SK-N-SH treated with all-trans-retinoic acid at 6 μM for 48 hours (cell line): Measurements from ENCODE around the gene TMEM229B.

Experiments used
- BACH2 ChIP-seq: fragments of 250-450 bp; sonication (Bioruptor Pico); IDR thresholded peaks from 2 replicates; pipeline ENCODE4 v1.9.0; 2021; ENCODE audit warnings: mild to moderate bottlenecking, borderline replicate concordance
- ISL1 ChIP-seq: fragments of 250-450 bp; sonication (Bioruptor Pico); IDR thresholded peaks from 2 replicates; pipeline ENCODE4 v2.1.2; 2022; ENCODE audit warnings: mild to moderate bottlenecking, moderate library complexity
- OSR1 ChIP-seq: fragments of 250-450 bp; sonication (Bioruptor Pico); IDR thresholded peaks from 2 replicates; pipeline ENCODE4 v1.8.0; 2022; ENCODE audit warnings: moderate library complexity, mild to moderate bottlenecking, inconsistent platforms
- POU6F1 ChIP-seq: fragments of 250-450 bp; sonication (Bioruptor Pico); IDR thresholded peaks from 2 replicates; pipeline ENCODE4 v1.8.0; 2021; ENCODE audit warnings: low read depth, mild to moderate bottlenecking, moderate library complexity, borderline replicate concordance
- PPARA ChIP-seq: fragments of 250-450 bp; sonication (Bioruptor Pico); IDR thresholded peaks from 2 replicates; pipeline ENCODE4 v1.5.0; 2020; ENCODE audit warnings: mild to moderate bottlenecking, borderline replicate concordance
- SNAI2 ChIP-seq: fragments of 250-450 bp; sonication (Bioruptor Pico); IDR thresholded peaks from 2 replicates; pipeline ENCODE4 v1.5.0; 2020; ENCODE audit warnings: mild to moderate bottlenecking, moderate library complexity
- ZFP30 ChIP-seq: fragments of 450-650 bp; formaldehyde crosslinking; IDR thresholded peaks from 2 replicates; pipeline ENCODE4 v1.5.0; 2022; ENCODE audit warnings: mild to moderate bottlenecking, moderate library complexity
- ZNF565 ChIP-seq: fragments of 450-650 bp; formaldehyde crosslinking; conservative IDR thresholded peaks from 2 replicates; pipeline ENCODE4 v1.5.0; 2020; ENCODE audit warnings: low read depth, mild to moderate bottlenecking, moderate library complexity
- TF ChIP-seq, protein P1 (sequence below): fragments of 250-450 bp; sonication (Bioruptor Pico); IDR thresholded peaks from 2 replicates; pipeline ENCODE4 v1.8.0; 2020; ENCODE audit warnings: mild to moderate bottlenecking, moderate library complexity, borderline replicate concordance
- TF ChIP-seq, protein P2 (sequence below): fragments of 250-450 bp; sonication (Bioruptor Pico); IDR thresholded peaks from 2 replicates; pipeline ENCODE4 v1.5.1; 2020; ENCODE audit warnings: low read depth, mild to moderate bottlenecking, moderate library complexity

DNA sequence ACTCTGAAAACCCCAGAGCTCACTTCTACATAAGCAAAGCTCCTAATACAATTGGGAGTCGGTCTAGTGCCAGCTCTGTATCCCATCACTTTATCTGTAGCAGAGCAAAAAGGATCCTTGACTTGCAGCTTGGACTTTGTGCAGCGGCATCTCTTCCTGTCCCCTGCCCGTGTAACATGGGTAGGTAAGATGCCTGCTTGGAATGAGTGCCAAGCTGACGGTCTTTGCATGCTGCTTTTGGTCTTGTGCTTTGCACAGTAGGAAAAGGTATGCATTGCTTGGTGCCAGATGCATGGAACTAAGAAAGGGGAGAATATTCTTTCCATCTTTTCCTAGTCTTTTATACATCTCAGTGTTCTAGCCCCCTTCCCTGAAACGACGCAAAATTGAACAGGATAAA, 37.7 kb upstream of the TMEM229B start:
- no peak for TF ChIP-seq OSR1 (CRISPR knock-in tag)
- TF ChIP-seq PPARA (CRISPR knock-in tag) = no peak
- TF ChIP-seq ZNF565 (CRISPR knock-in tag) = no peak
- no peak for TF ChIP-seq BACH2 (CRISPR knock-in tag)
- no peak for TF ChIP-seq ZFP30
- TF ChIP-seq, protein P1, sequence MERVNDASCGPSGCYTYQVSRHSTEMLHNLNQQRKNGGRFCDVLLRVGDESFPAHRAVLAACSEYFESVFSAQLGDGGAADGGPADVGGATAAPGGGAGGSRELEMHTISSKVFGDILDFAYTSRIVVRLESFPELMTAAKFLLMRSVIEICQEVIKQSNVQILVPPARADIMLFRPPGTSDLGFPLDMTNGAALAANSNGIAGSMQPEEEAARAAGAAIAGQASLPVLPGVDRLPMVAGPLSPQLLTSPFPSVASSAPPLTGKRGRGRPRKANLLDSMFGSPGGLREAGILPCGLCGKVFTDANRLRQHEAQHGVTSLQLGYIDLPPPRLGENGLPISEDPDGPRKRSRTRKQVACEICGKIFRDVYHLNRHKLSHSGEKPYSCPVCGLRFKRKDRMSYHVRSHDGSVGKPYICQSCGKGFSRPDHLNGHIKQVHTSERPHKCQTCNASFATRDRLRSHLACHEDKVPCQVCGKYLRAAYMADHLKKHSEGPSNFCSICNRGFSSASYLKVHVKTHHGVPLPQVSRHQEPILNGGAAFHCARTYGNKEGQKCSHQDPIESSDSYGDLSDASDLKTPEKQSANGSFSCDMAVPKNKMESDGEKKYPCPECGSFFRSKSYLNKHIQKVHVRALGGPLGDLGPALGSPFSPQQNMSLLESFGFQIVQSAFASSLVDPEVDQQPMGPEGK (CRISPR knock-in tag) = no peak
- no peak for TF ChIP-seq POU6F1 (CRISPR knock-in tag)
- TF ChIP-seq ISL1 (CRISPR knock-in tag) = no peak
- TF ChIP-seq, protein P2, sequence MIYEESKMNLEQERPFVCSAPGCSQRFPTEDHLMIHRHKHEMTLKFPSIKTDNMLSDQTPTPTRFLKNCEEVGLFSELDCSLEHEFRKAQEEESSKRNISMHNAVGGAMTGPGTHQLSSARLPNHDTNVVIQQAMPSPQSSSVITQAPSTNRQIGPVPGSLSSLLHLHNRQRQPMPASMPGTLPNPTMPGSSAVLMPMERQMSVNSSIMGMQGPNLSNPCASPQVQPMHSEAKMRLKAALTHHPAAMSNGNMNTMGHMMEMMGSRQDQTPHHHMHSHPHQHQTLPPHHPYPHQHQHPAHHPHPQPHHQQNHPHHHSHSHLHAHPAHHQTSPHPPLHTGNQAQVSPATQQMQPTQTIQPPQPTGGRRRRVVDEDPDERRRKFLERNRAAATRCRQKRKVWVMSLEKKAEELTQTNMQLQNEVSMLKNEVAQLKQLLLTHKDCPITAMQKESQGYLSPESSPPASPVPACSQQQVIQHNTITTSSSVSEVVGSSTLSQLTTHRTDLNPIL (CRISPR knock-in tag) = no peak
- TF ChIP-seq SNAI2 = no peak
